Trophoblast cell (in vitro differentiated cells and primary cell): ENCODE results near the gene SLC13A3.

Source experiments
- DNase-seq, 2 donors: peaks; one replicate each; pipeline ENCODE4 v3.0.0-alpha.2; 2016
- H2AFZ ChIP-seq: 2 replicates; pipeline ENCODE4 v1.6.1; 2013; ENCODE audit warnings: low read length, moderate library complexity, mild to moderate bottlenecking; ENCODE audit not compliant: insufficient read depth, poor library complexity
- H2AK5ac ChIP-seq: 2 replicates; pipeline ENCODE4 v1.6.1; 2013; ENCODE audit warnings: mild to moderate bottlenecking, low read length
- H2BK120ac ChIP-seq: 2 replicates; pipeline ENCODE4 v1.6.1; 2013; ENCODE audit warnings: low read length, mild to moderate bottlenecking, moderate library complexity; ENCODE audit not compliant: insufficient read depth, poor library complexity
- H2BK12ac ChIP-seq: 2 replicates; pipeline ENCODE4 v1.6.1; 2013; ENCODE audit warnings: mild to moderate bottlenecking, low read length, moderate library complexity
- H2BK5ac ChIP-seq: 2 replicates; pipeline ENCODE4 v1.6.1; 2013; ENCODE audit warnings: low read length, low read depth, moderate library complexity, mild to moderate bottlenecking; ENCODE audit not compliant: poor library complexity
- H3K14ac ChIP-seq: 2 replicates; pipeline ENCODE4 v1.6.1; 2013; ENCODE audit warnings: mild to moderate bottlenecking, low read length
- H3K18ac ChIP-seq: 2 replicates; pipeline ENCODE4 v1.6.1; 2013; ENCODE audit warnings: mild to moderate bottlenecking, low read length
- H3K23ac ChIP-seq: 2 replicates; pipeline ENCODE4 v1.6.1; 2013; ENCODE audit warnings: low read length
- H3K27ac ChIP-seq: 2 replicates; pipeline ENCODE4 v1.5.1; 2013; ENCODE audit warnings: low read depth, mild to moderate bottlenecking, inconsistent platforms, low read length, moderate library complexity
- H3K27me3 ChIP-seq: 2 replicates; pipeline ENCODE4 v1.6.1; 2013; ENCODE audit warnings: inconsistent platforms, mild to moderate bottlenecking, low read length, moderate library complexity; ENCODE audit not compliant: insufficient read depth
- H3K36me3 ChIP-seq, 2 experiments: 1 replicate in 1 of 2; 2 replicates in 1 of 2; pipeline ENCODE4 v1.6.1; 2013; ENCODE audit warnings: low read length in 2 of 2, mild to moderate bottlenecking in 2 of 2, moderate library complexity in 1 of 2; ENCODE audit not compliant: insufficient read depth in 2 of 2, control insufficient read depth in 1 of 2
- H3K4ac ChIP-seq: 2 replicates; pipeline ENCODE4 v1.6.1; 2013; ENCODE audit warnings: low read depth, mild to moderate bottlenecking, low read length, moderate library complexity
- H3K4me1 ChIP-seq, 2 experiments: 1 replicate in 1 of 2; 2 replicates in 1 of 2; pipeline ENCODE4 v1.6.1; 2013; ENCODE audit warnings: low read length in 2 of 2, mild to moderate bottlenecking in 2 of 2, moderate library complexity in 1 of 2; ENCODE audit not compliant: insufficient read depth in 2 of 2, control insufficient read depth in 1 of 2
- H3K4me2 ChIP-seq: 2 replicates; pipeline ENCODE4 v1.6.1; 2013; ENCODE audit warnings: inconsistent platforms, mild to moderate bottlenecking, low read length, moderate library complexity
- H3K4me3 ChIP-seq: 2 replicates; pipeline ENCODE4 v1.5.1; 2013; ENCODE audit warnings: mild to moderate bottlenecking, low read depth, low read length, inconsistent platforms
- H3K79me1 ChIP-seq: one replicate; pipeline ENCODE4 v1.6.1; 2013; ENCODE audit warnings: low read length
- H3K79me2 ChIP-seq: 2 replicates; pipeline ENCODE4 v1.6.1; 2013; ENCODE audit warnings: low read length, mild to moderate bottlenecking; ENCODE audit not compliant: control insufficient read depth, insufficient read depth, poor library complexity
- H3K9ac ChIP-seq: 2 replicates; pipeline ENCODE4 v1.6.1; 2013; ENCODE audit warnings: mild to moderate bottlenecking, low read length
- H3K9me3 ChIP-seq: 2 replicates; pipeline ENCODE4 v1.6.1; 2013; ENCODE audit warnings: low read depth, mild to moderate bottlenecking, control low read depth, inconsistent platforms, low read length; ENCODE audit not compliant: insufficient read depth
- H4K12ac ChIP-seq: 2 replicates; pipeline ENCODE4 v1.6.1; 2013; ENCODE audit warnings: low read depth, mild to moderate bottlenecking, low read length, moderate library complexity
- H4K8ac ChIP-seq: 2 replicates; pipeline ENCODE4 v1.6.1; 2013; ENCODE audit warnings: low read depth, mild to moderate bottlenecking, low read length, moderate library complexity
- H4K91ac ChIP-seq: one replicate; pipeline ENCODE4 v1.6.1; 2013; ENCODE audit warnings: low read depth, mild to moderate bottlenecking, low read length, moderate library complexity
- WGBS: extraction: QIAGEN DNeasy Blood & Tissue Kit; methylation state at CpG from one replicate; pipeline ENCODE4 v1.1.7; 2013; ENCODE audit warnings: missing lambda C conversion rate; ENCODE audit not compliant: insufficient read length, insufficient coverage; ENCODE audit errors: extremely low coverage; 5-methylcytosine and 5-hydroxymethylcytosine counted together

SLC13A3 gene

GRCh38 chr20:46545827-46546138 is 105.5 kb downstream of the SLC13A3 start:
- Histone ChIP-seq H3K4ac (no peak overlapping the region), H3K4me2 (no peak overlapping the region), H3K23ac (no peak overlapping the region), H3K79me1 (no peaks in the 10 kb centered on the region), H4K8ac (no peak overlapping the region), H3K9ac (no peak overlapping the region), H3K9me3 (peaks cover 1% of the 10 kb centered on the region), H3K27me3 (no peaks in the 10 kb centered on the region), H2AK5ac (no peak overlapping the region), H2BK12ac (no peak overlapping the region), H2BK5ac (no peak overlapping the region), H3K18ac (no peak overlapping the region), H3K27ac (no peak overlapping the region), H3K4me1 (no peaks in the 10 kb centered on the region), H4K91ac (no peak overlapping the region), H3K79me2 (no peaks in the 10 kb centered on the region), H4K12ac (no peak overlapping the region), H3K36me3 (no peaks in the 10 kb centered on the region), H2AFZ (no peak overlapping the region), H2BK120ac (no peak overlapping the region), H3K14ac (no peak overlapping the region), H3K4me3 (peak overlapping the region; percentile 7)
- no peak for DNase-seq
- no CpG with 5 or more reads among the region's 9 CpGs for WGBS

- Histone ChIP-seq H3K27me3 (no peaks in the 10 kb centered on the region), H2BK5ac (no peak overlapping the region), H3K14ac (no peak overlapping the region), H4K8ac (no peak overlapping the region), H3K4ac (no peak overlapping the region), H3K36me3 (no peaks in the 10 kb centered on the region), H2AFZ (no peak overlapping the region), H4K91ac (no peak overlapping the region), H3K23ac (no peak overlapping the region), H3K79me1 (no peaks in the 10 kb centered on the region), H4K12ac (no peak overlapping the region), H3K9me3 (peaks cover 1% of the 10 kb centered on the region), H3K4me2 (no peak overlapping the region), H3K18ac (no peak overlapping the region), H2BK120ac (no peak overlapping the region), H3K9ac (no peak overlapping the region), H3K27ac (no peak overlapping the region), H3K4me1 (no peaks in the 10 kb centered on the region), H2AK5ac (no peak overlapping the region), H3K4me3 (peak overlapping the region; percentile 7), H3K79me2 (no peaks in the 10 kb centered on the region), H2BK12ac (no peak overlapping the region)
- peak in 1 of 2 donors; percentile 7 for DNase-seq
- no CpG with 5 or more reads among the region's 14 CpGs for WGBS
These were observed 106.0 kb downstream of the SLC13A3 start for GRCh38 chr20:46545077-46545826.

- Histone ChIP-seq H3K4me2 (no peak overlapping the region), H2AFZ (no peak overlapping the region), H3K79me1 (no peaks in the 10 kb centered on the region), H3K9me3 (peaks cover 1% of the 10 kb centered on the region), H4K12ac (no peak overlapping the region), H3K9ac (no peak overlapping the region), H3K23ac (no peak overlapping the region), H3K27me3 (no peaks in the 10 kb centered on the region), H2BK5ac (no peak overlapping the region), H2AK5ac (no peak overlapping the region), H4K91ac (no peak overlapping the region), H3K36me3 (no peaks in the 10 kb centered on the region), H3K79me2 (no peaks in the 10 kb centered on the region), H3K4me3 (no peak overlapping the region), H2BK12ac (no peak overlapping the region), H2BK120ac (no peak overlapping the region), H3K14ac (no peak overlapping the region), H3K18ac (no peak overlapping the region), H3K4ac (no peak overlapping the region), H3K27ac (no peak overlapping the region), H3K4me1 (no peaks in the 10 kb centered on the region), H4K8ac (no peak overlapping the region)
- no peak for DNase-seq
- no CpG with 5 or more reads among the region's 3 CpGs for WGBS
These were observed 106.7 kb downstream of the SLC13A3 start for GRCh38 chr20:46544576-46544975.

- H3K18ac ChIP-seq: no peak overlapping the region
- H3K23ac ChIP-seq: no peak overlapping the region
- no peak overlapping the region for H3K27ac ChIP-seq
- no peak overlapping the region for H3K4ac ChIP-seq
- H3K14ac ChIP-seq: no peak overlapping the region
- H2BK12ac ChIP-seq: no peak overlapping the region
- no peak overlapping the region for H2AFZ ChIP-seq
- H2BK5ac ChIP-seq: no peak overlapping the region
- H3K79me2 ChIP-seq: no peaks in the 10 kb centered on the region
- peaks cover 1% of the 10 kb centered on the region for H3K9me3 ChIP-seq
- no peak overlapping the region for H2AK5ac ChIP-seq
- H4K8ac ChIP-seq: no peak overlapping the region
- no peak overlapping the region for H3K9ac ChIP-seq
- H3K27me3 ChIP-seq: no peaks in the 10 kb centered on the region
- H2BK120ac ChIP-seq: no peak overlapping the region
- no peaks in the 10 kb centered on the region for H3K4me1 ChIP-seq
- H3K4me2 ChIP-seq: no peak overlapping the region
- no peaks in the 10 kb centered on the region for H3K79me1 ChIP-seq
- no peak overlapping the region for H3K4me3 ChIP-seq
- WGBS: no CpG with 5 or more reads among the region's 1 CpG
- no peak overlapping the region for H4K12ac ChIP-seq
- no peak for DNase-seq
- H4K91ac ChIP-seq: no peak overlapping the region
- H3K36me3 ChIP-seq: no peaks in the 10 kb centered on the region
These were observed 107.3 kb downstream of the SLC13A3 start for GRCh38 chr20:46543959-46544358.
